DOHH2 (cell line): ENCODE data around the gene HBA2.

Experiments
- H3F3A ChIP-seq: fragments of 200-600 bp; sonication (generic), shearing (Covaris generic); 2 replicates; pipeline ENCODE4 v1.6.0; 2016; ENCODE audit warnings: antibody characterized with exemption, mild to moderate bottlenecking; ENCODE audit not compliant: control insufficient read depth, insufficient read depth
- H3K27ac ChIP-seq: fragments of 200-600 bp; sonication (generic); 2 replicates; pipeline ENCODE4 v1.5.1; 2014; ENCODE audit warnings: low read depth, mild to moderate bottlenecking, low read length, moderate library complexity
- H3K27me3 ChIP-seq: fragments of 200-600 bp; sonication (generic); 2 replicates; pipeline ENCODE4 v1.6.1; 2014; ENCODE audit warnings: mild to moderate bottlenecking, low read length, mixed read lengths; ENCODE audit not compliant: control insufficient read depth
- H3K36me3 ChIP-seq: fragments of 200-600 bp; sonication (generic); 2 replicates; pipeline ENCODE4 v1.6.1; 2014; ENCODE audit warnings: mild to moderate bottlenecking, low read length, moderate library complexity, mixed read lengths; ENCODE audit not compliant: control insufficient read depth
- H3K4me1 ChIP-seq: fragments of 200-600 bp; sonication (generic); 2 replicates; pipeline ENCODE4 v1.6.1; 2014; ENCODE audit warnings: mild to moderate bottlenecking, low read length, mixed read lengths; ENCODE audit not compliant: control insufficient read depth
- H3K4me2 ChIP-seq: fragments of 200-600 bp; sonication (generic); 2 replicates; pipeline ENCODE4 v1.6.0; 2014; ENCODE audit warnings: mild to moderate bottlenecking, low read length, moderate library complexity
- H3K4me3 ChIP-seq: fragments of 200-600 bp; sonication (generic); 2 replicates; pipeline ENCODE4 v1.5.1; 2014; ENCODE audit warnings: mild to moderate bottlenecking, low read length, mixed read lengths
- H3K79me2 ChIP-seq: fragments of 200-600 bp; sonication (generic); 2 replicates; pipeline ENCODE4 v1.6.1; 2014; ENCODE audit warnings: mild to moderate bottlenecking, low read length, mixed read lengths; ENCODE audit not compliant: control insufficient read depth
- H3K9me2 ChIP-seq: fragments of 200-600 bp; sonication (generic); replicated peaks from 2 replicates; pipeline ENCODE4 v1.6.1; 2014; ENCODE audit warnings: mild to moderate bottlenecking, low read length, mixed read lengths; ENCODE audit not compliant: control insufficient read depth
- H3K9me3 ChIP-seq: fragments of 200-600 bp; sonication (generic); 2 replicates; pipeline ENCODE4 v1.6.1; 2014; ENCODE audit warnings: antibody characterized with exemption, low read length, mixed read lengths; ENCODE audit not compliant: control insufficient read depth, insufficient read depth
- H4K20me1 ChIP-seq: fragments of 200-600 bp; sonication (generic); 2 replicates; pipeline ENCODE4 v1.6.0; 2014; ENCODE audit warnings: low read depth, mild to moderate bottlenecking, antibody characterized with exemption, low read length, moderate library complexity; ENCODE audit not compliant: control insufficient read depth, insufficient read depth
- CTCF ChIP-seq: fragments of 200-600 bp; sonication (generic); IDR thresholded peaks from one replicate; pipeline ENCODE4 v1.5.1; 2014; ENCODE audit warnings: antibody characterized with exemption, mild to moderate bottlenecking, low read depth, low read length; ENCODE audit not compliant: poor library complexity, severe bottlenecking
- EZH2phosphoT487 ChIP-seq: fragments of 200-600 bp; sonication (generic); IDR thresholded peaks from 2 replicates; pipeline ENCODE4 v1.6.1; 2017; ENCODE audit warnings: borderline replicate concordance, mild to moderate bottlenecking, antibody characterized with exemption, low read length, moderate library complexity, mixed read lengths

HBA2 gene

GRCh38 chr16:143047-143446, 29.6 kb upstream of the HBA2 start:
- Histone ChIP-seq H3F3A (peaks cover 6% of the 10 kb centered on the region; the same call in 1 of the 2 replicates), H3K36me3 (no peaks in the 10 kb centered on the region), H3K79me2 (peaks cover 1% of the 10 kb centered on the region), H3K9me2 (no peaks in the 10 kb centered on the region), H3K4me1 (0 out of 2 replicates have a peak, but pooled peaks cover 3% of the 10 kb centered on the region), H3K4me3 (no peak overlapping the region), H3K27me3 (peaks cover 12% of the 10 kb centered on the region), H3K27ac (no peak overlapping the region), H3K9me3 (no peaks in the 10 kb centered on the region), H4K20me1 (no peaks in the 10 kb centered on the region), H3K4me2 (no peak overlapping the region)
- TF ChIP-seq EZH2phosphoT487 (no peak), CTCF (no peak)

- H3K4me1 ChIP-seq: 0 out of 2 replicates have a peak, but pooled peaks cover 3% of the 10 kb centered on the region
- H3K36me3 ChIP-seq: no peaks in the 10 kb centered on the region
- no peak overlapping the region for H3K4me3 ChIP-seq
- no peaks in the 10 kb centered on the region for H3K9me2 ChIP-seq
- H3K9me3 ChIP-seq: no peaks in the 10 kb centered on the region
- no peak overlapping the region for H3K27ac ChIP-seq
- no peaks in the 10 kb centered on the region for H4K20me1 ChIP-seq
- peaks cover 6% of the 10 kb centered on the region; the same call in 1 of the 2 replicates for H3F3A ChIP-seq
- TF ChIP-seq EZH2phosphoT487 (no peak), CTCF (no peak)
- no peak overlapping the region for H3K4me2 ChIP-seq
- no peaks in the 10 kb centered on the region for H3K79me2 ChIP-seq
- H3K27me3 ChIP-seq: peaks cover 12% of the 10 kb centered on the region
Measured at GRCh38 chr16:143456-143855, 29.2 kb upstream of the HBA2 start.

GRCh38 chr16:144797-145252, 27.9 kb upstream of the HBA2 start:
- no peak overlapping the region for H3K4me3 ChIP-seq
- H3K36me3 ChIP-seq: no peaks in the 10 kb centered on the region
- H4K20me1 ChIP-seq: no peaks in the 10 kb centered on the region
- TF ChIP-seq EZH2phosphoT487 (no peak), CTCF (no peak)
- H3K27ac ChIP-seq: no peak overlapping the region
- H3K9me2 ChIP-seq: no peaks in the 10 kb centered on the region
- no peaks in the 10 kb centered on the region for H3K9me3 ChIP-seq
- peaks cover 17% of the 10 kb centered on the region for H3K27me3 ChIP-seq
- H3K4me1 ChIP-seq: no peaks in the 10 kb centered on the region
- H3F3A ChIP-seq: peaks cover 3% of the 10 kb centered on the region; the same call in 1 of the 2 replicates
- no peaks in the 10 kb centered on the region for H3K79me2 ChIP-seq
- no peak overlapping the region for H3K4me2 ChIP-seq

- Histone ChIP-seq H4K20me1 (no peaks in the 10 kb centered on the region), H3K79me2 (no peaks in the 10 kb centered on the region), H3K27me3 (peaks cover 21% of the 10 kb centered on the region)
Measured at GRCh38 chr16:146646-147045, 26.0 kb upstream of the HBA2 start.

More at GRCh38 chr16:146646-147045, 26.0 kb upstream of the HBA2 start:
- Histone ChIP-seq H3F3A (no peaks in the 10 kb centered on the region), H3K9me2 (no peaks in the 10 kb centered on the region), H3K4me1 (no peaks in the 10 kb centered on the region), H3K27ac (no peak overlapping the region), H3K4me2 (no peak overlapping the region), H3K9me3 (no peaks in the 10 kb centered on the region), H3K4me3 (no peak overlapping the region), H3K36me3 (no peaks in the 10 kb centered on the region)
- TF ChIP-seq CTCF (no peak), EZH2phosphoT487 (no peak)
